G401.6 (cell line): ENCODE data around the gene RFLNA.

Experiments used
- FAIRE-seq: peaks from 2 replicates; lab custom pipeline; 2012; peaks lifted over from hg19 to GRCh38; lab: Jason Lieb, UNC

The RFLNA gene

GRCh38 chr12:124304314-124304790 lies 9.5 kb downstream of the RFLNA start:
- FAIRE-seq: no peak

- no peak for FAIRE-seq
Measured at GRCh38 chr12:124305136-124305535, 10.2 kb downstream of the RFLNA start.

GRCh38 chr12:124305776-124306685 lies 11.1 kb downstream of the RFLNA start:
- no peak for FAIRE-seq

GRCh38 chr12:124306686-124307555 lies 12.0 kb downstream of the RFLNA start:
- no peak for FAIRE-seq

GRCh38 chr12:124307556-124307825 lies 12.6 kb downstream of the RFLNA start:
- FAIRE-seq: no peak

- no peak for FAIRE-seq
Measured at GRCh38 chr12:124308741-124309140, 13.8 kb downstream of the RFLNA start.

- FAIRE-seq: no peak
Measured at GRCh38 chr12:124309231-124309630, 14.3 kb downstream of the RFLNA start.

GRCh38 chr12:124309744-124310143 lies 14.9 kb downstream of the RFLNA start:
- no peak for FAIRE-seq

GRCh38 chr12:124310178-124310577 lies 15.3 kb downstream of the RFLNA start:
- FAIRE-seq: no peak

- no peak for FAIRE-seq
Measured at GRCh38 chr12:124310785-124311184, 15.9 kb downstream of the RFLNA start.

- FAIRE-seq: no peak
Measured at GRCh38 chr12:124311292-124312109, 16.6 kb downstream of the RFLNA start.

GRCh38 chr12:124312601-124313000 lies 17.7 kb downstream of the RFLNA start:
- no peak for FAIRE-seq

- FAIRE-seq: no peak
Measured at GRCh38 chr12:124314207-124314606, 19.3 kb downstream of the RFLNA start.

GRCh38 chr12:124314766-124315165 lies 19.9 kb downstream of the RFLNA start:
- no peak for FAIRE-seq

- FAIRE-seq: no peak
Measured at GRCh38 chr12:124315372-124316044, 20.6 kb downstream of the RFLNA start.

- no peak for FAIRE-seq
Measured at GRCh38 chr12:124316257-124316900, 21.5 kb downstream of the RFLNA start.

GRCh38 chr12:124317400-124317799 lies 22.5 kb downstream of the RFLNA start:
- no peak for FAIRE-seq

GRCh38 chr12:124318278-124319020 lies 23.6 kb downstream of the RFLNA start:
- FAIRE-seq: no peak

- FAIRE-seq: no peak
Measured at GRCh38 chr12:124319368-124320050, 24.6 kb downstream of the RFLNA start.

GRCh38 chr12:124321040-124321481 lies 26.2 kb downstream of the RFLNA start:
- FAIRE-seq: no peak
